ENCODE results near the gene SIK3. TPM values are rescaled to one million over a fixed set of nuclear protein-coding genes. Genes with fewer than 3 reads are reported as not detected.

The SIK3 gene
- total RNA-seq, 4 donors from 2014 or later: 45.0 to 70.2 (median 48.8) TPM

GRCh38 chr11:116917632-116918031 lies 180.6 kb downstream of the SIK3 start:
- no peak overlapping the region for H3K4me3 ChIP-seq
- TF ChIP-seq EP300 (IDR thresholded peaks at IDR 0.05): no peak
- no peak for TF ChIP-seq POLR2A (IDR thresholded peaks at IDR 0.05)
- TF ChIP-seq CTCF (IDR thresholded peaks at IDR 0.05): no peak
- 93 to 96% methylated on average over 5 of the region's 5 CpGs for WGBS, 2 donors
- peaks cover 0 to 6% (median 0%) of the 10 kb centered on the region in 3 donors for H3K36me3 ChIP-seq
- H3K9me3 ChIP-seq: no peaks in the 10 kb centered on the region
- no peak overlapping the region for H3K27ac ChIP-seq
- peaks cover 0 to 26% (median 0%) of the 10 kb centered on the region in 4 donors for H3K4me1 ChIP-seq
- H3K27me3 ChIP-seq: no peaks in the 10 kb centered on the region
- DNase-seq (ENCODE audit: low spot score in 2 of 2): no peak

DNA sequence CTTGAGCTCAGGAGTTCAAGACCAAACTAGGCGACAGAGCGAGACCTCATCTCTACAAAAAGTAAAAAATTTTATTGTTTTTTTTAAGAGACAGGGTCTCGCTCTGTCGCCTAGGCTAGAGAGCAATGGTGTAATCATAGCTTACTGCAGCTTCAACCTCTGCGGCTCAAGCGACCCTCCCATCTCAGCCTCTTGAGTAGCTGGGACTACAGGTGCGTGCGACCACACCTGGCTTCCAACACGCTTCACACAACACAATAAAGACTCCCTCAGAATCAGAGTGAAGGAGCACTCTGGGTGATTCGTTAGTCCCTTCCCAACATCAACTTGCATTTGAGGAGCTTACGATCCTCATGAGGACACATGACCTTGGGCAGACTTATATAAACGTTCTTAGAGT lies 181.3 kb downstream of the SIK3 start:
- H3K36me3 ChIP-seq: no peaks in the 10 kb centered on the region
- H3K27me3 ChIP-seq: no peaks in the 10 kb centered on the region
- WGBS, 2 donors: 93 to 95% methylated on average over 12 of the region's 12 CpGs
- no peak overlapping the region for H3K4me3 ChIP-seq
- H3K4me1 ChIP-seq: peaks cover 0 to 34% (median 0%) of the 10 kb centered on the region in 4 donors
- TF ChIP-seq EP300 (IDR thresholded peaks at IDR 0.05): no peak
- TF ChIP-seq CTCF (IDR thresholded peaks at IDR 0.05): no peak
- TF ChIP-seq POLR2A (IDR thresholded peaks at IDR 0.05): no peak
- no peaks in the 10 kb centered on the region for H3K9me3 ChIP-seq
- DNase-seq (ENCODE audit: low spot score in 2 of 2): no peak
- no peak overlapping the region for H3K27ac ChIP-seq

DNA sequence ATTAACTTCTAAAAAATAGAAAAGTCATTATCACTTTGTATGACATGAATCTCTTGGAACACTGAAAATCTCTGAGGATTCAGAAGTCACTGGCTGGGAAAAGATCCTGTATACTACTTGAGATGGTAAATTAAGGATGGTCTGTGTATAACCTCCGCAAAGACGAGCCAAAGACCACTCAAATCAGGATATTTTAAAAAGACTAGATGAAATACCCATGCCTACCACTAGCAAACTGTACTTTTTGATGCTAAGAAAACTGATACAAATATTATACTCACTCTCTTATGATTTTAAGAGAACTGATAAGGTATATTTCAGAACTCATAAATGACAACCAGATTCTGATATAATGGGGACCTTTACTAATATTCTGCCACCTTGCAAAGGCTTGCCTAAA lies 182.2 kb downstream of the SIK3 start:
- no peak for DNase-seq (ENCODE audit: low spot score in 2 of 2)
- Histone ChIP-seq H3K27me3 (no peaks in the 10 kb centered on the region), H3K4me3 (no peak overlapping the region), H3K9me3 (no peaks in the 10 kb centered on the region), H3K4me1 (peaks cover 0 to 34% (median 0%) of the 10 kb centered on the region in 4 donors), H3K27ac (no peak overlapping the region), H3K36me3 (no peaks in the 10 kb centered on the region)
- no peak for TF ChIP-seq POLR2A (IDR thresholded peaks at IDR 0.05)
- no peak for TF ChIP-seq CTCF (IDR thresholded peaks at IDR 0.05)
- TF ChIP-seq EP300 (IDR thresholded peaks at IDR 0.05): no peak
- WGBS, 2 donors: 96 to 97% methylated on average over 2 of the region's 2 CpGs

GRCh38 chr11:116913000-116913399 lies 185.2 kb downstream of the SIK3 start:
- no peak overlapping the region for H3K27ac ChIP-seq
- H3K36me3 ChIP-seq: no peaks in the 10 kb centered on the region
- TF ChIP-seq EP300 (IDR thresholded peaks at IDR 0.05): peak in 1 of 2 donors; percentile 41
- TF ChIP-seq POLR2A (IDR thresholded peaks at IDR 0.05): no peak
- peaks cover 0 to 19% (median 0%) of the 10 kb centered on the region in 4 donors for H3K4me1 ChIP-seq
- no peak overlapping the region for H3K4me3 ChIP-seq
- no peak for DNase-seq (ENCODE audit: low spot score in 2 of 2)
- H3K27me3 ChIP-seq: no peaks in the 10 kb centered on the region
- H3K9me3 ChIP-seq: no peaks in the 10 kb centered on the region

DNA sequence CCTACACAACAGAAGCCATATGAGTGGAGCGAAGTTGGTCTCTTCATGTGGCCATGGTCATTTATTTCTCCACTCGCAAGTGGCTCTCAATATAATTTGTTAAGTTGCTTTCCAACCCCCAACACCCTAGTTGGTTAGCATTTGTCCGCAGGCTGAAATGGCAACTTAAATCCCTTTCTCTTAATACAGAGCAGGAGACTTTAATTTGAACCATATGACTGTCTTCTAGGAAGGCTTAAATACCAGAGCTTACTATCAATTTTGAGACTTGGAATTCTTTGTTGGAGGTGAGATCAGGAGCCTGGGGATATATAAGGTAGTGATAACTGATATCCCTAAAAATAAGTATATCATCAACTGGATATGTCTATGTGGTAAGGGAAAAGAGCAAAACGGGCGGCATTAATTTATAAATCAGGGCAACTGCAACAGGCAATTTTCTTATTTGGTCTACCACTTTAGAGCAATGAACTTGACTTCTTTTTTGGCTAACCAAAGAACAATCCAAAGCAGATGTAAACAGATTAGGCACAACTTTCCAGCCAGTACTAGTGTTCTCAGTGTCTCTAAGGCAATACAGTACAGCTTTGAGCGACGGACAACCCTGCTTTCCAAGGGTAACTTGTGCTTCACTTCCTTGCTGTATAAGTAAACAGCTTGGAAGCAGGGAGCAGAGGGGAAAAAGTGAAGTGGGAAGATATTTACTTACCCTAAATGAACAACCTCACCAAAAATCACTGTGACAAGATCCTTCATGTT lies 186.1 kb downstream of the SIK3 start:
- no peaks in the 10 kb centered on the region for H3K27me3 ChIP-seq
- no peak for TF ChIP-seq EP300 (IDR thresholded peaks at IDR 0.05)
- TF ChIP-seq CTCF (IDR thresholded peaks at IDR 0.05): no peak
- TF ChIP-seq POLR2A (IDR thresholded peaks at IDR 0.05): no peak
- no peak overlapping the region for H3K27ac ChIP-seq
- DNase-seq (ENCODE audit: low spot score in 2 of 2): no peak
- WGBS, 2 donors: 85 to 92% methylated on average over 7 of the region's 7 CpGs
- H3K4me3 ChIP-seq: no peak overlapping the region
- H3K9me3 ChIP-seq: no peaks in the 10 kb centered on the region
- H3K36me3 ChIP-seq: no peaks in the 10 kb centered on the region
- peaks cover 0 to 19% (median 0%) of the 10 kb centered on the region in 4 donors for H3K4me1 ChIP-seq
